Endothelial cell (in vitro differentiated cells): ENCODE data around the gene TNFAIP3. TPM values are rescaled to one million over a fixed set of nuclear protein-coding genes. Genes with fewer than 3 reads are reported as not detected.

Source experiments
- DNase-seq: peaks from one replicate; pipeline ENCODE4 v3.0.0; 2021; ENCODE audit warnings: low spot score
- H3K27ac Mint-ChIP-seq: one replicate; pipeline ENCODE4 v1.8.0; 2021; ENCODE audit warnings: mixed read lengths, inconsistent platforms; ENCODE audit not compliant: unreplicated experiment
- H3K27me3 Mint-ChIP-seq: one replicate; pipeline ENCODE4 v1.8.0; 2021; ENCODE audit warnings: mild to moderate bottlenecking, moderate library complexity, mixed read lengths, inconsistent platforms; ENCODE audit not compliant: unreplicated experiment
- H3K36me3 Mint-ChIP-seq: one replicate; pipeline ENCODE4 v1.8.0; 2021; ENCODE audit warnings: mild to moderate bottlenecking, low read depth, mixed read lengths, inconsistent platforms; ENCODE audit not compliant: unreplicated experiment
- H3K4me1 Mint-ChIP-seq: one replicate; pipeline ENCODE4 v1.8.0; 2021; ENCODE audit warnings: mild to moderate bottlenecking, mixed read lengths, inconsistent platforms; ENCODE audit not compliant: unreplicated experiment
- H3K4me3 Mint-ChIP-seq: one replicate; pipeline ENCODE4 v1.8.0; 2021; ENCODE audit warnings: mild to moderate bottlenecking, mixed read lengths, inconsistent platforms; ENCODE audit not compliant: unreplicated experiment
- H3K9me3 Mint-ChIP-seq: one replicate; pipeline ENCODE4 v1.8.0; 2021; ENCODE audit warnings: mixed read lengths, inconsistent platforms; ENCODE audit not compliant: unreplicated experiment
- total RNA-seq: library from RNA; stranded (reverse); fragmentation: NEBNext Ultra II Directional; extraction: Animal tissue kit (Norgen Biotek cat#: 25700); gene quantifications from one replicate; pipeline ENCODE4 v1.2.1, GENCODE V29; 2021; ENCODE audit not compliant: unreplicated experiment
- TF ChIP-seq, protein P1 (sequence below): fragments of 200-600 bp; sonication (generic); IDR thresholded peaks from one replicate; pipeline ENCODE4 v1.5.0; 2021; ENCODE audit warnings: antibody characterized with exemption; ENCODE audit not compliant: unreplicated experiment

TNFAIP3 gene
- total RNA-seq, 1 donor from 2014 or later: 22.6 TPM

DNA sequence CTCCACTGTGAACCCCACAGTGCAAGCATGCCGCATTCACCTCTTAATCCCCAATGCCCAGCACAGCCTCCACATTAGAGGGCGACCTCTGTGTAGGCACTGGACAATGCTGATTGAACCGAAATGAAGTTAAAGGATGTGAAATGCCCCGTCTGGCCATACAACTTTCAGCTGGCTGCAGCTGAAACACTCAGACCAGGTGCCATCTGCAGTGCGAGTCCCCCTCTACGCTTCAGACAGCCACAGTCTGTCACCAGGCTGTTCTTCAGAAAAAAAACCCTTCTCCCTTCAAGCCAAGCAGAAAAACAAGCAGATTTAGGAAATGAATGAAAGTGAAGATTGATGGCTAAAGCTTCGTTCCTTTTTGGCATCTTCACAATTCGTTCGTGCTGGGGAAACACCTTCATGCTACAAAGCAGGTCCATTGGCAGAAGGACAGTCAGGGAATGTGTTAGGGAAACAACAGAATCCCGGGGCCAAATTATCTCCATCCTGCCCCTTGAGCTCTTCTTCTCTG, 44.7 kb downstream of the TNFAIP3 start:
- H3K9me3 Mint-ChIP-seq: peaks cover 4% of the 10 kb centered on the region
- no peak for DNase-seq
- no peaks in the 10 kb centered on the region for H3K27me3 Mint-ChIP-seq
- TF ChIP-seq, protein P1, sequence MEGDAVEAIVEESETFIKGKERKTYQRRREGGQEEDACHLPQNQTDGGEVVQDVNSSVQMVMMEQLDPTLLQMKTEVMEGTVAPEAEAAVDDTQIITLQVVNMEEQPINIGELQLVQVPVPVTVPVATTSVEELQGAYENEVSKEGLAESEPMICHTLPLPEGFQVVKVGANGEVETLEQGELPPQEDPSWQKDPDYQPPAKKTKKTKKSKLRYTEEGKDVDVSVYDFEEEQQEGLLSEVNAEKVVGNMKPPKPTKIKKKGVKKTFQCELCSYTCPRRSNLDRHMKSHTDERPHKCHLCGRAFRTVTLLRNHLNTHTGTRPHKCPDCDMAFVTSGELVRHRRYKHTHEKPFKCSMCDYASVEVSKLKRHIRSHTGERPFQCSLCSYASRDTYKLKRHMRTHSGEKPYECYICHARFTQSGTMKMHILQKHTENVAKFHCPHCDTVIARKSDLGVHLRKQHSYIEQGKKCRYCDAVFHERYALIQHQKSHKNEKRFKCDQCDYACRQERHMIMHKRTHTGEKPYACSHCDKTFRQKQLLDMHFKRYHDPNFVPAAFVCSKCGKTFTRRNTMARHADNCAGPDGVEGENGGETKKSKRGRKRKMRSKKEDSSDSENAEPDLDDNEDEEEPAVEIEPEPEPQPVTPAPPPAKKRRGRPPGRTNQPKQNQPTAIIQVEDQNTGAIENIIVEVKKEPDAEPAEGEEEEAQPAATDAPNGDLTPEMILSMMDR: no peak
- H3K27ac Mint-ChIP-seq: no peak overlapping the region
- H3K4me1 Mint-ChIP-seq: peaks cover 15% of the 10 kb centered on the region
- no peaks in the 10 kb centered on the region for H3K36me3 Mint-ChIP-seq
- H3K4me3 Mint-ChIP-seq: no peak overlapping the region

DNA sequence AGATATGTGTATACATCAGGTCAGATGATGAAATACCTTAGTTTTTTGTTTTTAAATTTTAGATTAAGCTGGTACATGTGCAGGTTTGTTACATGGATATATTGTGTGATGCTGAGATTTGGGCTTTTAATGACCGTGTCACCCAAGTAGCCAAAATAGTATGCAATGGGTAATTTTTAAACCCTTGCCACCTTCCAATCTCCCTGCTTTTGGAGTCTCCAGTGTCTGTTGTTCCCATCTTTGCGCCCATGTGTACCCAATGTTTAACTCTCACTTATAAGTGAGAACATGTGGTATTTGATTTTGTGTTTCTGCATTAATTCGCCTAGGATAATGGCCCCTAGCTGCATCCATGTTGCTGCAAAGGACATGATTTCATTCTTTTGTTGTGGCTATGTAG, 45.8 kb downstream of the TNFAIP3 start:
- TF ChIP-seq, protein P1: no peak
- no peak overlapping the region for H3K4me3 Mint-ChIP-seq
- H3K9me3 Mint-ChIP-seq: peaks cover 4% of the 10 kb centered on the region
- H3K27ac Mint-ChIP-seq: no peak overlapping the region
- no peak for DNase-seq
- no peaks in the 10 kb centered on the region for H3K27me3 Mint-ChIP-seq
- peaks cover 15% of the 10 kb centered on the region for H3K4me1 Mint-ChIP-seq
- no peaks in the 10 kb centered on the region for H3K36me3 Mint-ChIP-seq

DNA sequence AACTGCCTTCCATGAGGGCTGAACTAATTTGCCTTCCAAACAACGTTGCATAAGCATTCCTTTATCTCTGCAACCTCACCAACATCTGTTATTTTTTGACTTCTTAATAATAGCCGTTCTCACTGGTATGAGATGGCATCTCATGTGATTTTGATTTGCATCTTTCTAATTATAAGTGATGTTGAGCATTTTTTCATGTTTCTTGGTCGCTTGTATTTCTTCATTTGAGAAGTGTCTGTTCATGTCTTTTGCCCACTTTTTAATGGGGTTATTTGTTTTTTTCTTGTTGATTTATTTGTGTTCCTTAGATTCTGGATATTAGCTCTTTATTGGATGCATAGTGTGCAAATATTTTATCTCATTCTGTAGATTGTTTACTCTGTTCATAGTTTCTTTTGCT, 46.4 kb downstream of the TNFAIP3 start:
- no peaks in the 10 kb centered on the region for H3K27me3 Mint-ChIP-seq
- H3K9me3 Mint-ChIP-seq: peaks cover 4% of the 10 kb centered on the region
- peaks cover 15% of the 10 kb centered on the region for H3K4me1 Mint-ChIP-seq
- no peak overlapping the region for H3K4me3 Mint-ChIP-seq
- no peaks in the 10 kb centered on the region for H3K36me3 Mint-ChIP-seq
- TF ChIP-seq, protein P1: no peak
- no peak overlapping the region for H3K27ac Mint-ChIP-seq
- DNase-seq: no peak

DNA sequence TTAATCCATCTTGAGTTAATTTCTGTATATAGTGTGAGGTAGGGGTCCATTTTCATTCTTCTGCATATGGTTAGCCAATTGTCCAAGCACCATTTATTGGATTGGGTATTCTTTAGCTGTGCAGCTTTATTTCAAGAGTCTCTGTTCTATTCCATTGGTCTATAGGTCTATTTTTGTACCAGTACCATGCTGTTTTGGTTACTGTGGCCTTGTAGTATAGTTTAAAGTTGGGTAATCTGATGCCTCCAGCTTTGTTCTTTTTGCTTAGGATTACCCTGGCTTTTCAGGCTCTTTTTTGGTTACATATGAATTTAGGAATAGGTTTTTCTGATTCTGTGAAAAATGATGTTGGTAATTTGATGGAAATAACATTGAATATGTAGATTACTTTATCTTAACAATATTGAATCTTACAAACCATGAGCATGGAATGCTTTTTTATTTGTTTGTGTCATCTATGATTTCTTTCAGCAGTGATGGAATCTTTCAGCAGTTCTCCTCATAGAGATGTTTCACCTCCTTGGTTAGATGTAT, 47.0 kb downstream of the TNFAIP3 start:
- TF ChIP-seq, protein P1: no peak
- peaks cover 21% of the 10 kb centered on the region for H3K4me1 Mint-ChIP-seq
- DNase-seq: no peak
- no peak overlapping the region for H3K4me3 Mint-ChIP-seq
- H3K27ac Mint-ChIP-seq: no peak overlapping the region
- no peaks in the 10 kb centered on the region for H3K27me3 Mint-ChIP-seq
- H3K36me3 Mint-ChIP-seq: no peaks in the 10 kb centered on the region
- H3K9me3 Mint-ChIP-seq: peaks cover 4% of the 10 kb centered on the region

DNA sequence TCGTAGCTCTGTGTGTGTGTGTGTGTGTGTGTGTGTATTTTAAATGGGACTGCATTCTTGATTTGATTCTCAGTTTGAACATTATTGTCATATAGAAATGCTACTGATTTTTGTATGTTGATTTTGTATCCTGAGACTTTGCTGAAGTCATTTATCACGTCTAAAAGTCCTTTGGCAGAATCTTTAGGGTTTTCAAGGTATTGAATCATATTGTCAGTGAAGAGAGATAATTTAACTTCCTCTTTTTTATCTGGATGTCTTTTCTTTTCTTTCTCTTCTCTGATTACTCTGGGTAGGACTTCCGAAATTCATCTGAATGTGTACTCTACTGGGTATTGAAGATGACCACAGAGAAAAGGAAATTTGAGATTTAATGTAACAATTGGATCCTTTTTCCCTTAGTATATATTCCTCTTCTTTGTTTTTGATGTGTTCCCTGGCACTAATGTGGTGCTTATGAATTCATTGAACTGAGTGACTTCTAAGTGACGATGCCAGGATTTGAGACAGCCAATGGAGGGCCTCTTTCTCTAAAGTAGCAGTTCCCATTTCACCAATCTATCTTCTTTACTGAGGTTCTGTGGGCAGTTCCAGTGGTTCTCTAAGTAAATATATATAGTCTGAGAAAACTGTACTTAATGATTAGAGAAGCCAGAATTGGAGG, 47.6 kb downstream of the TNFAIP3 start:
- H3K4me3 Mint-ChIP-seq: no peak overlapping the region
- no peaks in the 10 kb centered on the region for H3K27me3 Mint-ChIP-seq
- peaks cover 25% of the 10 kb centered on the region for H3K4me1 Mint-ChIP-seq
- H3K27ac Mint-ChIP-seq: no peak overlapping the region
- no peaks in the 10 kb centered on the region for H3K36me3 Mint-ChIP-seq
- TF ChIP-seq, protein P1: no peak
- no peak for DNase-seq
- H3K9me3 Mint-ChIP-seq: peaks cover 4% of the 10 kb centered on the region
